HEK293 (cell line): ENCODE data around the gene PRPH2.

Experiments
- CTCF ChIA-PET: fragments of 350-600 bp; formaldehyde crosslinking; extraction: SDS; loops from one replicate; lab custom pipeline; 2021; ENCODE audit warnings: antibody characterized with exemption; lab: Yijun Ruan, JAX
- POLR2A ChIA-PET: fragments of 300-600 bp; formaldehyde crosslinking; extraction: SDS; loops from one replicate; lab custom pipeline; 2020; ENCODE audit warnings: antibody characterized with exemption, inconsistent platforms; lab: Yijun Ruan, JAX
- H3K27ac ChIP-seq: fragments of 200-500 bp; sonication (Bioruptor generic); 2 replicates; pipeline ENCODE4 v1.5.1; 2014; ENCODE audit warnings: low read depth, low read length, control low read depth, inconsistent platforms; ENCODE audit errors: extremely low read depth
- H3K36me3 ChIP-seq, 2 experiments: fragments of 200-500 bp in 1 of 2; sonication (Bioruptor generic) in 1 of 2; 1 replicate in 1 of 2; 2 replicates in 1 of 2; pipeline ENCODE4 v1.5.1; 2014 to 2017; ENCODE audit warnings: inconsistent platforms in 2 of 2, low read length in 2 of 2; ENCODE audit not compliant: control insufficient read depth in 2 of 2, insufficient read depth in 1 of 2
- H3K4me1 ChIP-seq: fragments of 200-500 bp; sonication (Bioruptor generic); 2 replicates; pipeline ENCODE4 v1.5.1; 2014; ENCODE audit warnings: mild to moderate bottlenecking, low read length, inconsistent platforms; ENCODE audit not compliant: control insufficient read depth, insufficient read depth
- H3K4me3 ChIP-seq: 2 replicates; pipeline ENCODE4 v1.5.1; 2011; ENCODE audit warnings: low read depth, mild to moderate bottlenecking, control low read depth, low read length, moderate library complexity
- H3K9me3 ChIP-seq: fragments of 200-500 bp; sonication (Bioruptor generic); 2 replicates; pipeline ENCODE4 v1.5.1; 2014; ENCODE audit warnings: low read depth, low read length, inconsistent platforms; ENCODE audit not compliant: control insufficient read depth, insufficient read depth
- GFI1B ChIP-seq: fragments of 450-650 bp; formaldehyde crosslinking; IDR thresholded peaks from 2 replicates; pipeline ENCODE4 v1.5.1; 2016; ENCODE audit warnings: missing biosample characterization, missing genetic modification characterization
- GLI4 ChIP-seq: fragments of 450-650 bp; formaldehyde crosslinking; IDR thresholded peaks from 2 replicates; pipeline ENCODE4 v1.5.1; 2016; ENCODE audit warnings: missing biosample characterization, missing genetic modification characterization
- MZF1 ChIP-seq: fragments of 450-650 bp; formaldehyde crosslinking; IDR thresholded peaks from 2 replicates; pipeline ENCODE4 v1.5.1; 2017; ENCODE audit warnings: missing biosample characterization, missing genetic modification characterization, borderline replicate concordance
- RBAK ChIP-seq: fragments of 450-650 bp; formaldehyde crosslinking; IDR thresholded peaks from 2 replicates; pipeline ENCODE4 v1.5.1; 2016; ENCODE audit warnings: missing biosample characterization, missing genetic modification characterization
- ZNF112 ChIP-seq: fragments of 450-650 bp; formaldehyde crosslinking; IDR thresholded peaks from 2 replicates; pipeline ENCODE4 v1.5.0; 2017; ENCODE audit warnings: missing biosample characterization, missing genetic modification characterization
- ZNF19 ChIP-seq: fragments of 450-650 bp; formaldehyde crosslinking; IDR thresholded peaks from 2 replicates; pipeline ENCODE4; 2016; ENCODE audit warnings: missing biosample characterization, missing genetic modification characterization, low read depth
- ZNF426 ChIP-seq: fragments of 450-650 bp; formaldehyde crosslinking; IDR thresholded peaks from 2 replicates; pipeline ENCODE4 v1.5.1; 2017; ENCODE audit warnings: missing biosample characterization, missing genetic modification characterization, mild to moderate bottlenecking, inconsistent platforms, moderate library complexity
- TF ChIP-seq, protein P1 (sequence below): fragments of 450-650 bp; formaldehyde crosslinking; IDR thresholded peaks from 2 replicates; pipeline ENCODE4 v1.5.1; 2016; ENCODE audit warnings: missing biosample characterization, missing genetic modification characterization
- TF ChIP-seq, protein P2 (sequence below): fragments of 450-650 bp; formaldehyde crosslinking; conservative IDR thresholded peaks from 2 replicates; pipeline ENCODE4 v1.5.1; 2016; ENCODE audit warnings: low read depth, missing biosample characterization, missing genetic modification characterization
- TF ChIP-seq, protein P3 (sequence below): fragments of 450-650 bp; formaldehyde crosslinking; IDR thresholded peaks from 2 replicates; pipeline ENCODE4 v1.5.1; 2016; ENCODE audit warnings: missing biosample characterization, missing genetic modification characterization
- TF ChIP-seq, protein P4 (sequence below): fragments of 450-650 bp; formaldehyde crosslinking; IDR thresholded peaks from 2 replicates; pipeline ENCODE4 v1.5.1; 2016; ENCODE audit warnings: missing biosample characterization, missing genetic modification characterization
- TF ChIP-seq, protein P5 (sequence below): fragments of 450-650 bp; formaldehyde crosslinking; IDR thresholded peaks from 2 replicates; pipeline ENCODE4 v1.5.1; 2016; ENCODE audit warnings: missing biosample characterization, missing genetic modification characterization
- TF ChIP-seq, protein P6 (sequence below): IDR thresholded peaks from 2 replicates; pipeline ENCODE4 v1.6.1; 2011; ENCODE audit warnings: mild to moderate bottlenecking, low read depth, low read length, borderline replicate concordance

PRPH2 gene

DNA sequence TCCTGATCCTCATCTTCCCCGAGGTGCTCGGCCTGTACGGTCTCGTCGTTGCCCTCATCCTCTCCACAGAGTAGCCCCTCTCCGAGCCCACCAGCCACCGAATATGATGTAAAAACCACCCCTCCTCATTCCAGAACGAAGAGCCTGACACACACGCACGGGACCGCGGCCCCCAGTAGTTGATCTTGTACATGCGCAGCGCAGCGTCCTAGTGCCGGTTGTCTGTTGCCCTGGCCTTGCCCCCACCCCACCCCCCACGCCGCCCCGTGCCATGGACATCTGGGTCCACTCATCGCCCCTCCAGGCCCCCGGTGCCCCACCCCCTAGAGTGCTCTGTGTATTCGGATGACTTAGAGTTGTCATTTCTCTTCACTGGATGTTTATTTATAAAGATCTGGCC is 5.2 kb upstream of the PRPH2 start (continued):
- TF ChIP-seq, protein P1, sequence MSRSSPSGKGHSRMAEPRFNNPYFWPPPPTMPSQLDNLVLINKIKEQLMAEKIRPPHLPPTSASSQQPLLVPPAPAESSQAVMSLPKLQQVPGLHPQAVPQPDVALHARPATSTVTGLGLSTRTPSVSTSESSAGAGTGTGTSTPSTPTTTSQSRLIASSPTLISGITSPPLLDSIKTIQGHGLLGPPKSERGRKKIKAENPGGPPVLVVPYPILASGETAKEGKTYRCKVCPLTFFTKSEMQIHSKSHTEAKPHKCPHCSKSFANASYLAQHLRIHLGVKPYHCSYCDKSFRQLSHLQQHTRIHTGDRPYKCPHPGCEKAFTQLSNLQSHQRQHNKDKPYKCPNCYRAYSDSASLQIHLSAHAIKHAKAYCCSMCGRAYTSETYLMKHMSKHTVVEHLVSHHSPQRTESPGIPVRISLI: no peak
- TF ChIP-seq GFI1B (tag by site-specific recombination): no peak
- TF ChIP-seq RBAK (tag by site-specific recombination): no peak
- TF ChIP-seq, protein P2, sequence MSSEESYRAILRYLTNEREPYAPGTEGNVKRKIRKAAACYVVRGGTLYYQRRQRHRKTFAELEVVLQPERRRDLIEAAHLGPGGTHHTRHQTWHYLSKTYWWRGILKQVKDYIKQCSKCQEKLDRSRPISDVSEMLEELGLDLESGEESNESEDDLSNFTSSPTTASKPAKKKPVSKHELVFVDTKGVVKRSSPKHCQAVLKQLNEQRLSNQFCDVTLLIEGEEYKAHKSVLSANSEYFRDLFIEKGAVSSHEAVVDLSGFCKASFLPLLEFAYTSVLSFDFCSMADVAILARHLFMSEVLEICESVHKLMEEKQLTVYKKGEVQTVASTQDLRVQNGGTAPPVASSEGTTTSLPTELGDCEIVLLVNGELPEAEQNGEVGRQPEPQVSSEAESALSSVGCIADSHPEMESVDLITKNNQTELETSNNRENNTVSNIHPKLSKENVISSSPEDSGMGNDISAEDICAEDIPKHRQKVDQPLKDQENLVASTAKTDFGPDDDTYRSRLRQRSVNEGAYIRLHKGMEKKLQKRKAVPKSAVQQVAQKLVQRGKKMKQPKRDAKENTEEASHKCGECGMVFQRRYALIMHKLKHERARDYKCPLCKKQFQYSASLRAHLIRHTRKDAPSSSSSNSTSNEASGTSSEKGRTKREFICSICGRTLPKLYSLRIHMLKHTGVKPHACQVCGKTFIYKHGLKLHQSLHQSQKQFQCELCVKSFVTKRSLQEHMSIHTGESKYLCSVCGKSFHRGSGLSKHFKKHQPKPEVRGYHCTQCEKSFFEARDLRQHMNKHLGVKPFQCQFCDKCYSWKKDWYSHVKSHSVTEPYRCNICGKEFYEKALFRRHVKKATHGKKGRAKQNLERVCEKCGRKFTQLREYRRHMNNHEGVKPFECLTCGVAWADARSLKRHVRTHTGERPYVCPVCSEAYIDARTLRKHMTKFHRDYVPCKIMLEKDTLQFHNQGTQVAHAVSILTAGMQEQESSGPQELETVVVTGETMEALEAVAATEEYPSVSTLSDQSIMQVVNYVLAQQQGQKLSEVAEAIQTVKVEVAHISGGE (tag by site-specific recombination): no peak
- TF ChIP-seq, protein P3, sequence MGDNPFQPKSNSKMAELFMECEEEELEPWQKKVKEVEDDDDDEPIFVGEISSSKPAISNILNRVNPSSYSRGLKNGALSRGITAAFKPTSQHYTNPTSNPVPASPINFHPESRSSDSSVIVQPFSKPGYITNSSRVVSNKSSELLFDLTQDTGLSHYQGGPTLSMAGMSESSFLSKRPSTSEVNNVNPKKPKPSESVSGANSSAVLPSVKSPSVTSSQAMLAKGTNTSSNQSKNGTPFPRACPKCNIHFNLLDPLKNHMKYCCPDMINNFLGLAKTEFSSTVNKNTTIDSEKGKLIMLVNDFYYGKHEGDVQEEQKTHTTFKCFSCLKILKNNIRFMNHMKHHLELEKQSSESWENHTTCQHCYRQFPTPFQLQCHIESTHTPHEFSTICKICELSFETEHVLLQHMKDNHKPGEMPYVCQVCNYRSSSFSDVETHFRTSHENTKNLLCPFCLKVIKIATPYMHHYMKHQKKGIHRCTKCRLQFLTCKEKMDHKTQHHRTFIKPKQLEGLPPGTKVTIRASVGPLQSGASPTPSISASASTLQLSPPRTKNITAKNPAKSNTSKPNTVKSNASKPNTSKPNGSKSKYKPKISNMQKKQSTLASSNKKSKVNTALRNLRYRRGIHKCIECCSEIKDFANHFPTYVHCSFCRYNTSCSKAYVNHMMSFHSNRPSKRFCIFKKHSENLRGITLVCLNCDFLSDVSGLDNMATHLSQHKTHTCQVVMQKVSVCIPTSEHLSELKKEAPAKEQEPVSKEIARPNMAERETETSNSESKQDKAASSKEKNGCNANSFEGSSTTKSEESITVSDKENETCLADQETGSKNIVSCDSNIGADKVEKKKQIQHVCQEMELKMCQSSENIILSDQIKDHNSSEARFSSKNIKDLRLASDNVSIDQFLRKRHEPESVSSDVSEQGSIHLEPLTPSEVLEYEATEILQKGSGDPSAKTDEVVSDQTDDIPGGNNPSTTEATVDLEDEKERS (tag by site-specific recombination): no peak
- no peak for TF ChIP-seq ZNF112
- TF ChIP-seq ZNF426 (tag by site-specific recombination): no peak
- no peak for TF ChIP-seq GLI4

DNA sequence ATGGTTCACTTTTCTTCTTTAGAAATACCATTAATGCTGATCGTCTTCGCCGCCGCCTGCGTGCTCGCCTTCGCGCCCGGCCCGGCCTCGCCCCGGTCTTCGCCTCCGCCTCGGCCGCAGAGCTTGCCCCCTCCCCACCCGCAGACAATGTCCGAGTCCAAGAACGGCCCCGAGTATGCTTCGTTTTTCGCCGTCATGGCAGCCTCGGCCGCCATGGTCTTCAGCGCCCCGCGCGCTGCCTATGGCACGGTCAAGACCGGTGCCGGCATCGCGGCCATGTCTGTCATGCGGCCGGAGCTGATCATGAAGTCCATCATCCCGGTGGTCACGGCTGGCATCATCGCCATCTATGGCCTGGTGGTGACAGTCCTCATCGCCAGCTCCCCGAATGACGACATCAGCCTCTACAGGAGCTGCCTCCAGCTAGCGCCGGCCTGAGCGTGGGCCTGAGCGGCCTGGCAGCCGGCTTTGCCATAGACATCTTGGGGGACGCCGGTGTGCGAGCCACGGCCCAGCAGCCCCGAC is 4.8 kb upstream of the PRPH2 start:
- H3K27ac ChIP-seq: no peak overlapping the region
- H3K4me1 ChIP-seq: peaks cover 5% of the 10 kb centered on the region
- H3K9me3 ChIP-seq: no peaks in the 10 kb centered on the region
- no peak overlapping the region for H3K4me3 ChIP-seq
- TF ChIP-seq, protein P4, sequence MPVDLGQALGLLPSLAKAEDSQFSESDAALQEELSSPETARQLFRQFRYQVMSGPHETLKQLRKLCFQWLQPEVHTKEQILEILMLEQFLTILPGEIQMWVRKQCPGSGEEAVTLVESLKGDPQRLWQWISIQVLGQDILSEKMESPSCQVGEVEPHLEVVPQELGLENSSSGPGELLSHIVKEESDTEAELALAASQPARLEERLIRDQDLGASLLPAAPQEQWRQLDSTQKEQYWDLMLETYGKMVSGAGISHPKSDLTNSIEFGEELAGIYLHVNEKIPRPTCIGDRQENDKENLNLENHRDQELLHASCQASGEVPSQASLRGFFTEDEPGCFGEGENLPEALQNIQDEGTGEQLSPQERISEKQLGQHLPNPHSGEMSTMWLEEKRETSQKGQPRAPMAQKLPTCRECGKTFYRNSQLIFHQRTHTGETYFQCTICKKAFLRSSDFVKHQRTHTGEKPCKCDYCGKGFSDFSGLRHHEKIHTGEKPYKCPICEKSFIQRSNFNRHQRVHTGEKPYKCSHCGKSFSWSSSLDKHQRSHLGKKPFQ (tag by site-specific recombination): no peak
- TF ChIP-seq ZNF19 (tag by site-specific recombination) (no peak), MZF1 (tag by site-specific recombination) (no peak), GLI4 (no peak)
- TF ChIP-seq, protein P5, sequence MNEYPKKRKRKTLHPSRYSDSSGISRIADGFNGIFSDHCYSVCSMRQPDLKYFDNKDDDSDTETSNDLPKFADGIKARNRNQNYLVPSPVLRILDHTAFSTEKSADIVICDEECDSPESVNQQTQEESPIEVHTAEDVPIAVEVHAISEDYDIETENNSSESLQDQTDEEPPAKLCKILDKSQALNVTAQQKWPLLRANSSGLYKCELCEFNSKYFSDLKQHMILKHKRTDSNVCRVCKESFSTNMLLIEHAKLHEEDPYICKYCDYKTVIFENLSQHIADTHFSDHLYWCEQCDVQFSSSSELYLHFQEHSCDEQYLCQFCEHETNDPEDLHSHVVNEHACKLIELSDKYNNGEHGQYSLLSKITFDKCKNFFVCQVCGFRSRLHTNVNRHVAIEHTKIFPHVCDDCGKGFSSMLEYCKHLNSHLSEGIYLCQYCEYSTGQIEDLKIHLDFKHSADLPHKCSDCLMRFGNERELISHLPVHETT: no peak
- TF ChIP-seq, protein P6, sequence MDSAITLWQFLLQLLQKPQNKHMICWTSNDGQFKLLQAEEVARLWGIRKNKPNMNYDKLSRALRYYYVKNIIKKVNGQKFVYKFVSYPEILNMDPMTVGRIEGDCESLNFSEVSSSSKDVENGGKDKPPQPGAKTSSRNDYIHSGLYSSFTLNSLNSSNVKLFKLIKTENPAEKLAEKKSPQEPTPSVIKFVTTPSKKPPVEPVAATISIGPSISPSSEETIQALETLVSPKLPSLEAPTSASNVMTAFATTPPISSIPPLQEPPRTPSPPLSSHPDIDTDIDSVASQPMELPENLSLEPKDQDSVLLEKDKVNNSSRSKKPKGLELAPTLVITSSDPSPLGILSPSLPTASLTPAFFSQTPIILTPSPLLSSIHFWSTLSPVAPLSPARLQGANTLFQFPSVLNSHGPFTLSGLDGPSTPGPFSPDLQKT: no peak
- POLR2A ChIA-PET: interaction anchor here (0.6 to 1.7 kb wide), 4 partner anchors 19 to 152 kb away, joined by 3 to 4 read pairs (median 4); partner anchors contain the start of genes RPL7L1 and TBCC
- CTCF ChIA-PET: interaction anchor here (0.6 to 6.9 kb wide), 28 partner anchors 12 to 635 kb away, joined by 3 to 127 read pairs (median 6); partner anchors contain the start of gene RPL7L1
- H3K36me3 ChIP-seq: no peaks in the 10 kb centered on the region
